GM21619 (cell line): Measurements from ENCODE around the gene NIPAL4.

ENCODE experiments used
- ATAC-seq: cut with Tn5 transposase; IDR thresholded peaks from one replicate; pipeline ENCODE4 v1.9.1; 2021; ENCODE audit not compliant: unreplicated experiment

NIPAL4 gene

DNA sequence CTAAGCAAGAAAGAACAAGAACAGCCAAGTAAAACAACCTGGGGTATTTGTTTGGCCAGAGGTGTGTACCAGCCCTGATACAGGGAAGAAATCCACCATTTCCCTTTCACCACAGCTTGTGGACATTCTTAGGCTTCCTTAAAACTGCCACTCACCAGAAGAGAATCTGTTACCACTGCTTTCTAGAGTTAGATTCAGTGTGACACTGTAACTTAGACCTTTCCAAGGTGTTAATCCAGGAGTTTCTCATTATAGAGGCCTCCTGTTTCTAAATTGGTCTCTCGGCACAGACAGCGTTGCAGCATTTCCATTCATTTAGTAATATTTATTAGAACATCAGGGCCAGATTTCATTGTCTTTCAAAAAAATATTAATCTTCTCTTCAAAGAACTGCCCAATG lies 55.0 kb downstream of the NIPAL4 start:
- no peak for ATAC-seq

DNA sequence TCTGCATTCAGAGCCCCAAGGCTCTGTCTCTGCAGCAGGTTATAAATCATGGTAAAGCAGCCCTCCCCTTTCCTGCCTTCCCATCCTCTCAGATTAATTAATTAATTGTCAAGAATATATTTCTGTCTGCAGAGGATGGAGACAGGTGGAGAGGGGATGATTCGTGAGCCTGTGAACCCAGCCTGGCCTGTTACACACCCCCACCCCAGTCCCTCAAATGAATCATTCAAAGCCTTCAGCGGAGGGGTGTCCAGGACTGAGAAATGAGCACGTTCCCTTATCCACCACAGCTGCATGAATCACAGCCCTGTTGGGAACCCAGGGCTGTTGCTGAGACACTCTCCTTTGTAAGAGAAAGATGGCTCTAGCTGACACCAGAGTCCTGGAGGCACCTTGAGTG lies 56.0 kb downstream of the NIPAL4 start:
- no peak for ATAC-seq

DNA sequence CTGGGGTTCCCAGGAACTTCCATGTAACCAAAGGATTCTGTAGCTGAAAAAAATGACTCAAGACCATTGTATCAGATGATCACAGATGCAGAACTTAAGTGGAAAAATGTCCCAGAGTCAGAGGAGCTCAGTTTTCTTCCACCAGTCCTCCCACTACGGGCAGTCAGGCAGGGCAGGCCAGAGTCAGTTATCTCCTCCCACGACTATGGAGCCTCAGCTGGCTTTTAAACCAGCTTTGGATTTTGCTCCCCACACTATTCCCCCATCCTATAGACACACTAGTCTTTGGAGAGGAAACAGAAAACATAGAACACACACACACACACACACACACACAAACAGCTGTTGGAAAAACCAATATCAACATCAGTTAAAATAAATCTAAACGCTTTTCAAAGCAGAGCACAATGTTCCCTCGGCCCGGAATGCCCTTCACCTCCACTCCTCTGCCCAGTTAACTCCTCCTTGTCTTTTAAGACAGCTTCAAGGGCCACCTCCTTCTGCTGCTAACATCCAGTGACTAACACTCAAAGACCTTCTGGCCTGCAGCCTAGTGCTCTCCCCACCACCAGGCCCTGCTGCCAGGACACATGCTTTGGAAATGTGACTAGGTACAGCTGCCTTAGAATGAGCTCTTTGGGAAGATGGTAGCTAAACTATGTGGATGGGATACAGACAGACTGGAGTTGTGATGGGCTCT lies 56.8 kb downstream of the NIPAL4 start:
- no peak for ATAC-seq

DNA sequence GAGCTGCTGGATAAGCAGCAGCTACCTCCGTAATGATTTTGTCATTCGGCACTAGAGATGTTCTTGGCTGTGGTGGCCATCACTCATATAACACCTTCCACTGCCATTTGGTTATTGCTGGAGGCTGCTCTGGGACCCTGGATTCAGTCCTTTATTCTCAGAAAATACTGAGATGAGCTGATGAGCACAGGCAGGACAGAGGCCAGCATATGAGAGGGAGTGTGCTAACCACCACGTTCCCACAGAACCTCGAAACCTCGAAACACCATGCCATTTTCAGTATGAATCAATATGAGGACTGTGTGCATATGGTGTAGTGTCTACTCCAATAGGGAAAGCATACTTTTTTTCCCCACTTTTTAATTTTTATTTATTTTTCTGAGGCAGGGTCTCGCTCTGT lies 59.0 kb downstream of the NIPAL4 start:
- ATAC-seq, result peak; percentile 67

DNA sequence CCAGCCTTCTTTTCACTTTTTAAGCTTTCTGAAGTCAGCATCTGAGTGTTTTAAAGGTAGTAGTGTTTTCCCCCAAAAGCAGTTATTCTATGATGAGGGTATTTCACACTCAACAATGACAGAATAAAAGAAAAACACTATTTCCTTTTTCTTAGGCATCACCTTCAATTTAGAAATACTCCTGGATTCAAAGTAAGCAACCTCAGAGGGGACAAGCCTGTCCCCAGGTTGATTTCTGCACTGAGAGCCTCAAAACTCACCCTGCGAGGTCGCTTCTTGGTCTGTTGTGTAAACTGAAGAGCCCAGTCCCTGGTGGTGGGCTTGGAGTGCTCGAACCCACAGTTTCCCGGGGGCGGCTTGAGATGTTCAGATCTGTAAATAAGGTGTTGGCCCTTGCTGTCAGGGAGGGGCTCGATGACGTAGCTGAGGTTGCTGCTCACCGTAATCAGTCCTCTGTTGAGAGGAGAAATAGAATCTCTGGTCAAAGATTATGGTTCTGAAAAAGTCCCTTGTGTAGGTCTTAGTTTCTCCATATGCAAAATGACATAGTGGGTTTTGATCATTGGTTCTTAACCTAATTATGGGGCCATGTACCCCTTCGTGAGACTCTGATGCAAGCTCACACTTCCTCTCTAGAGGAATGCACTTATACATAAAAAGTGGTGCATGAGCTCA lies 59.7 kb downstream of the NIPAL4 start:
- ATAC-seq, result no peak

DNA sequence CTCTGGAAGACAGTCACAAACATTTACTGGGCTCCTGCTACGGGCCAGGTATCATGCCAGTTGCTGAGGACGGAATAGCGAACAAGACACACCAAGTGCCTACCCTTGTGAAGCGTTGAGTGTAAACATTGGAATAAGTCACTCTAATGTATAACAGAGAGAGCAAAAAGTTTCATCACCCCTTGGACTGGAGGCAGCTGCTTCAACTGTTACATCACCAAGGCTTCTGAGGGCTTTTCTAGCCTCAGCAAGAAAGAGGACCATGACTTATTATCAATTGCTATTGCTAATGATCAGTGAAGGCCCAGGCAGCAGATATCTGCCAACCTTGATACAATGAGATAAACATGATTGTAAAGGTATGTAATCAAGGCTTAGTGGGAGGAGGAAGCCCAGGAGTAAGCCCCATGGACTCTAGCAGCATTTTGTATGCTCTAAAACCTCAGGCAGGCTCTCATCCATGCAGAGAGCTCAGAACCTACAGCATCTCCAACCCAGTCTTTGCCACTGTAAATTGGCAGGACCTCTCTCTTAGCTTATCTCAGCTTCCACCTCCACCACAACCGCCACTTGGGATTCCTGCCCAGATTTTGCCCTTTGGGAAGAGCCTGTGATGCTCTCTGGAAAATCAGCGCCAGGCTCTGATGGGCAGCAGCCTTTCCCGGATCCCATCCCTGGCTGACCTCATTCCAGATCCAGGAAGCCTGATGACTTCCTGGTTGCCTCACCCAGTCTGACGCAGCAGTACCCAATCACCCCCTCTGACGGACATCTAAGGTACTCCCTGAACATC lies 61.1 kb downstream of the NIPAL4 start:
- ATAC-seq, result no peak

DNA sequence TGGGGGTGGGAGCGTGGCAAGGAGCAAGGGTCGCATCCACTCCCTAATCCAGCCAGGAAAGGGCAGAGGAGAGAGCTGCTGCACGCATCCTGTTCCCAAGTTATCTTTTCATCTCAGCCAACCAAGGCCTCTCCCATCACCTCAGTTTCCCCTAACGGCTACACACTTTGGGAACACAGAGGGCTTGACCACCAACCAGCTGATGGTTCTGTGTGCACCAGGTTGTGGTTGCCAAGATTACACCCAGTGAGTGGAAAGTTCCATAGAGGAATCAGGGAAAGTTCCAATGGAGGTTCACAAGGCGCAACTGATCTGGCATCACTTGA lies 61.7 kb downstream of the NIPAL4 start:
- no peak for ATAC-seq

DNA sequence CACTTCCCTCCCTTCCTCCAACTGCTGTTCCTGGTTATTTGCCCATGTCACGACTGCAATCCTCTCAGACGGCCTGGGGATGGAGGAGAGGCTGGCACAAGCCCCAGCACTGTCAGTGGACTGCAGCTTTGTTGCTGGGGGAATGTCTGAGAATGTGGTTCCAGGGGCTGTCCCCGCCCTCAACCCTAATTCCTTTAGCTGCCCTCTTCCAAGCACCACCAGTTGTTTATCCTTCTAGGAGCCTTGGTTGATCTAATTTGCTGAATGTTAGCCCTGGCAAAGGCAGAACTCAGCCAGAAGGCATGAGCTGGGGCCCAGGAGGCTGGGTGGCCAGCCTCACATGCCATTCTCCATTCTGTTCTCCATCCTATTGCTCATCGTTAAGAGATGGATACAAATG lies 64.0 kb downstream of the NIPAL4 start:
- no peak for ATAC-seq
